Trophoblast cell (in vitro differentiated cells and primary cell): Measurements from ENCODE around the gene CAPN15.

Experiments
- DNase-seq, 2 donors: peaks; one replicate each; pipeline ENCODE4 v3.0.0-alpha.2; 2016
- H2AFZ ChIP-seq: 2 replicates; pipeline ENCODE4 v1.6.1; 2013; ENCODE audit warnings: low read length, moderate library complexity, mild to moderate bottlenecking; ENCODE audit not compliant: insufficient read depth, poor library complexity
- H2AK5ac ChIP-seq: 2 replicates; pipeline ENCODE4 v1.6.1; 2013; ENCODE audit warnings: mild to moderate bottlenecking, low read length
- H2BK120ac ChIP-seq: 2 replicates; pipeline ENCODE4 v1.6.1; 2013; ENCODE audit warnings: low read length, mild to moderate bottlenecking, moderate library complexity; ENCODE audit not compliant: insufficient read depth, poor library complexity
- H2BK12ac ChIP-seq: 2 replicates; pipeline ENCODE4 v1.6.1; 2013; ENCODE audit warnings: mild to moderate bottlenecking, low read length, moderate library complexity
- H2BK5ac ChIP-seq: 2 replicates; pipeline ENCODE4 v1.6.1; 2013; ENCODE audit warnings: low read length, low read depth, moderate library complexity, mild to moderate bottlenecking; ENCODE audit not compliant: poor library complexity
- H3K14ac ChIP-seq: 2 replicates; pipeline ENCODE4 v1.6.1; 2013; ENCODE audit warnings: mild to moderate bottlenecking, low read length
- H3K18ac ChIP-seq: 2 replicates; pipeline ENCODE4 v1.6.1; 2013; ENCODE audit warnings: mild to moderate bottlenecking, low read length
- H3K23ac ChIP-seq: 2 replicates; pipeline ENCODE4 v1.6.1; 2013; ENCODE audit warnings: low read length
- H3K27ac ChIP-seq: 2 replicates; pipeline ENCODE4 v1.5.1; 2013; ENCODE audit warnings: low read depth, mild to moderate bottlenecking, inconsistent platforms, low read length, moderate library complexity
- H3K27me3 ChIP-seq: 2 replicates; pipeline ENCODE4 v1.6.1; 2013; ENCODE audit warnings: inconsistent platforms, mild to moderate bottlenecking, low read length, moderate library complexity; ENCODE audit not compliant: insufficient read depth
- H3K36me3 ChIP-seq, 2 experiments: 1 replicate in 1 of 2; 2 replicates in 1 of 2; pipeline ENCODE4 v1.6.1; 2013; ENCODE audit warnings: low read length in 2 of 2, mild to moderate bottlenecking in 2 of 2, moderate library complexity in 1 of 2; ENCODE audit not compliant: insufficient read depth in 2 of 2, control insufficient read depth in 1 of 2
- H3K4ac ChIP-seq: 2 replicates; pipeline ENCODE4 v1.6.1; 2013; ENCODE audit warnings: low read depth, mild to moderate bottlenecking, low read length, moderate library complexity
- H3K4me1 ChIP-seq, 2 experiments: 1 replicate in 1 of 2; 2 replicates in 1 of 2; pipeline ENCODE4 v1.6.1; 2013; ENCODE audit warnings: low read length in 2 of 2, mild to moderate bottlenecking in 2 of 2, moderate library complexity in 1 of 2; ENCODE audit not compliant: insufficient read depth in 2 of 2, control insufficient read depth in 1 of 2
- H3K4me2 ChIP-seq: 2 replicates; pipeline ENCODE4 v1.6.1; 2013; ENCODE audit warnings: inconsistent platforms, mild to moderate bottlenecking, low read length, moderate library complexity
- H3K4me3 ChIP-seq: 2 replicates; pipeline ENCODE4 v1.5.1; 2013; ENCODE audit warnings: mild to moderate bottlenecking, low read depth, low read length, inconsistent platforms
- H3K79me1 ChIP-seq: one replicate; pipeline ENCODE4 v1.6.1; 2013; ENCODE audit warnings: low read length
- H3K79me2 ChIP-seq: 2 replicates; pipeline ENCODE4 v1.6.1; 2013; ENCODE audit warnings: low read length, mild to moderate bottlenecking; ENCODE audit not compliant: control insufficient read depth, insufficient read depth, poor library complexity
- H3K9ac ChIP-seq: 2 replicates; pipeline ENCODE4 v1.6.1; 2013; ENCODE audit warnings: mild to moderate bottlenecking, low read length
- H3K9me3 ChIP-seq: 2 replicates; pipeline ENCODE4 v1.6.1; 2013; ENCODE audit warnings: low read depth, mild to moderate bottlenecking, control low read depth, inconsistent platforms, low read length; ENCODE audit not compliant: insufficient read depth
- H4K12ac ChIP-seq: 2 replicates; pipeline ENCODE4 v1.6.1; 2013; ENCODE audit warnings: low read depth, mild to moderate bottlenecking, low read length, moderate library complexity
- H4K8ac ChIP-seq: 2 replicates; pipeline ENCODE4 v1.6.1; 2013; ENCODE audit warnings: low read depth, mild to moderate bottlenecking, low read length, moderate library complexity
- H4K91ac ChIP-seq: one replicate; pipeline ENCODE4 v1.6.1; 2013; ENCODE audit warnings: low read depth, mild to moderate bottlenecking, low read length, moderate library complexity
- WGBS: extraction: QIAGEN DNeasy Blood & Tissue Kit; methylation state at CpG from one replicate; pipeline ENCODE4 v1.1.7; 2013; ENCODE audit warnings: missing lambda C conversion rate; ENCODE audit not compliant: insufficient read length, insufficient coverage; ENCODE audit errors: extremely low coverage; 5-methylcytosine and 5-hydroxymethylcytosine counted together

The CAPN15 gene

GRCh38 chr16:574021-574760 is 46.7 kb downstream of the CAPN15 start:
- Histone ChIP-seq H4K91ac (no peak overlapping the region), H3K79me2 (peaks cover 3% of the 10 kb centered on the region), H3K4ac (no peak overlapping the region), H3K4me3 (no peak overlapping the region), H2BK12ac (no peak overlapping the region), H2AK5ac (no peak overlapping the region), H3K9ac (no peak overlapping the region), H2BK5ac (no peak overlapping the region), H3K18ac (no peak overlapping the region), H3K27ac (no peak overlapping the region), H3K79me1 (peaks cover 7% of the 10 kb centered on the region), H3K4me1 (peaks cover 5 to 9% of the 10 kb centered on the region in 2 experiments), H3K23ac (no peak overlapping the region), H2BK120ac (no peak overlapping the region), H3K36me3 (peaks cover 31 to 32% of the 10 kb centered on the region in 2 experiments), H4K12ac (no peak overlapping the region), H3K27me3 (no peaks in the 10 kb centered on the region), H4K8ac (no peak overlapping the region), H3K4me2 (no peak overlapping the region), H3K14ac (no peak overlapping the region), H3K9me3 (peaks cover 14% of the 10 kb centered on the region), H2AFZ (no peak overlapping the region)
- no peak for DNase-seq
- WGBS = no CpG with 5 or more reads among the region's 46 CpGs

GRCh38 chr16:575354-576196 is 48.1 kb downstream of the CAPN15 start:
- Histone ChIP-seq H3K9me3 (peaks cover 16% of the 10 kb centered on the region), H3K9ac (no peak overlapping the region), H3K4ac (no peak overlapping the region), H4K91ac (no peak overlapping the region), H3K27ac (no peak overlapping the region), H3K14ac (no peak overlapping the region), H3K4me3 (no peak overlapping the region), H3K79me2 (peaks cover 2% of the 10 kb centered on the region), H4K8ac (no peak overlapping the region), H3K27me3 (no peaks in the 10 kb centered on the region), H2AFZ (no peak overlapping the region), H2AK5ac (no peak overlapping the region), H3K18ac (no peak overlapping the region), H3K4me2 (no peak overlapping the region), H4K12ac (no peak overlapping the region), H3K4me1 (peaks cover 3 to 6% of the 10 kb centered on the region in 2 experiments), H3K23ac (no peak overlapping the region), H3K36me3 (peaks cover 31 to 38% of the 10 kb centered on the region in 2 experiments), H3K79me1 (no peaks in the 10 kb centered on the region), H2BK120ac (no peak overlapping the region), H2BK5ac (no peak overlapping the region), H2BK12ac (no peak overlapping the region)
- no peak for DNase-seq
- WGBS = no CpG with 5 or more reads among the region's 36 CpGs

GRCh38 chr16:576197-576822 is 48.8 kb downstream of the CAPN15 start:
- no peaks in the 10 kb centered on the region for H3K27me3 ChIP-seq
- no peak overlapping the region for H4K8ac ChIP-seq
- no peaks in the 10 kb centered on the region for H3K4me1 ChIP-seq
- H2AFZ ChIP-seq = no peak overlapping the region
- no peaks in the 10 kb centered on the region for H3K79me2 ChIP-seq
- no peaks in the 10 kb centered on the region for H3K79me1 ChIP-seq
- H3K14ac ChIP-seq = no peak overlapping the region
- H3K9me3 ChIP-seq = peaks cover 12% of the 10 kb centered on the region
- no peak overlapping the region for H3K27ac ChIP-seq
- no peak overlapping the region for H3K4ac ChIP-seq
- peaks cover 38 to 43% of the 10 kb centered on the region in 2 experiments for H3K36me3 ChIP-seq
- no peak overlapping the region for H2BK120ac ChIP-seq
- H4K91ac ChIP-seq = no peak overlapping the region
- no peak overlapping the region for H3K23ac ChIP-seq
- no peak overlapping the region for H3K4me2 ChIP-seq
- H2AK5ac ChIP-seq = no peak overlapping the region
- no peak overlapping the region for H3K18ac ChIP-seq
- H2BK12ac ChIP-seq = no peak overlapping the region
- no peak overlapping the region for H3K4me3 ChIP-seq
- no peak overlapping the region for H4K12ac ChIP-seq
- WGBS = no CpG with 5 or more reads among the region's 21 CpGs
- no peak overlapping the region for H3K9ac ChIP-seq
- DNase-seq = no peak
- H2BK5ac ChIP-seq = no peak overlapping the region

GRCh38 chr16:576823-577201 is 49.3 kb downstream of the CAPN15 start:
- no peak overlapping the region for H3K4ac ChIP-seq
- H4K12ac ChIP-seq = no peak overlapping the region
- H2AK5ac ChIP-seq = no peak overlapping the region
- H3K36me3 ChIP-seq = peaks cover 38 to 43% of the 10 kb centered on the region in 2 experiments
- no peak overlapping the region for H3K18ac ChIP-seq
- no peak overlapping the region for H3K23ac ChIP-seq
- H3K14ac ChIP-seq = no peak overlapping the region
- H2AFZ ChIP-seq = no peak overlapping the region
- H2BK12ac ChIP-seq = no peak overlapping the region
- no CpG with 5 or more reads among the region's 8 CpGs for WGBS
- H3K79me2 ChIP-seq = no peaks in the 10 kb centered on the region
- no peak overlapping the region for H3K27ac ChIP-seq
- H2BK120ac ChIP-seq = no peak overlapping the region
- H3K4me3 ChIP-seq = no peak overlapping the region
- H3K4me2 ChIP-seq = no peak overlapping the region
- H3K79me1 ChIP-seq = no peaks in the 10 kb centered on the region
- H2BK5ac ChIP-seq = no peak overlapping the region
- no peaks in the 10 kb centered on the region for H3K27me3 ChIP-seq
- no peak for DNase-seq
- H4K8ac ChIP-seq = no peak overlapping the region
- H3K9me3 ChIP-seq = peaks cover 12% of the 10 kb centered on the region
- H3K4me1 ChIP-seq = no peaks in the 10 kb centered on the region
- no peak overlapping the region for H3K9ac ChIP-seq
- H4K91ac ChIP-seq = no peak overlapping the region
